ENCODE measurements around the gene GDAP1L1.

DNA sequence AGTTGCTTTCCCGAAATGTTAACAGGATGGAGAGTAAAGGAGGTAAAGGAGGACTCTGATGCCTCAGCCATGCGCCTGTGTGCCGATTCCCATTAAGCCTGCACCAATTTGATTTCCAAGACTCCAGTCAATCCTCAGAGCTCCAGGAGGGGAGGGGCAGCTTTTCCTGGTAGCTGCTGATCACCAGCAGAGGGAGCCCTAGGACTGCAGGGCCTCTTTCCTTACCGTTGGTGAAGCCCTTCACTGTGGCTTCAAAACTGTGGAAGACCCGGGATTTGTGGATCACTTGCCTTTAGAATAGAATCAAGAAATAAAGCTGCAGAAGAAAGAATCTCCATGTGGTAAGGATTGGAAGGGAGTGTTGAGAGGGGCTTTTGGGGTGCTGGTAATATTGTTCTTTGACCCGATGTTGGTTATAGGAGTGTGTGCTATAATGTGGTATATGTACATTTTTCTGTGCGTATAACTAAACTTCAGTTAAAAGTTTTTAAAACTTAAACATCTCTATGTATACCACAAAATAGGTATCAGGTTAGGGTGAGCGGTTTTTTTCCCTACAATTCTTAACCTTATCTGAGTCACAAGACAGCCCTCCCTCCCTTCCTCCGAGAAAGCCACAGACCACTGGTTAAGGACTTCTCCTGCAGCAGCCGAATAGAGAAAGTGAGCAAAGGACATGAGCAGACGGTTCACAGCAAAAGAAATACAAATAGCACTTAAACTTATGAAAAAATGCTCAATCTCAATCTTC lies 29.6 kb upstream of the GDAP1L1 start:
- TF ChIP-seq POLR2AphosphoS5 (IDR thresholded peaks at IDR 0.05; ENCODE audit: insufficient read depth in 1 of 2, low read depth in 1 of 2), result peak in 1 of 2 donors; percentile 55
- TF ChIP-seq, protein P1, sequence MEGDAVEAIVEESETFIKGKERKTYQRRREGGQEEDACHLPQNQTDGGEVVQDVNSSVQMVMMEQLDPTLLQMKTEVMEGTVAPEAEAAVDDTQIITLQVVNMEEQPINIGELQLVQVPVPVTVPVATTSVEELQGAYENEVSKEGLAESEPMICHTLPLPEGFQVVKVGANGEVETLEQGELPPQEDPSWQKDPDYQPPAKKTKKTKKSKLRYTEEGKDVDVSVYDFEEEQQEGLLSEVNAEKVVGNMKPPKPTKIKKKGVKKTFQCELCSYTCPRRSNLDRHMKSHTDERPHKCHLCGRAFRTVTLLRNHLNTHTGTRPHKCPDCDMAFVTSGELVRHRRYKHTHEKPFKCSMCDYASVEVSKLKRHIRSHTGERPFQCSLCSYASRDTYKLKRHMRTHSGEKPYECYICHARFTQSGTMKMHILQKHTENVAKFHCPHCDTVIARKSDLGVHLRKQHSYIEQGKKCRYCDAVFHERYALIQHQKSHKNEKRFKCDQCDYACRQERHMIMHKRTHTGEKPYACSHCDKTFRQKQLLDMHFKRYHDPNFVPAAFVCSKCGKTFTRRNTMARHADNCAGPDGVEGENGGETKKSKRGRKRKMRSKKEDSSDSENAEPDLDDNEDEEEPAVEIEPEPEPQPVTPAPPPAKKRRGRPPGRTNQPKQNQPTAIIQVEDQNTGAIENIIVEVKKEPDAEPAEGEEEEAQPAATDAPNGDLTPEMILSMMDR (IDR thresholded peaks at IDR 0.05), result peak; percentile 28 to 50 (median 41)

Data from vagina (tissue), 2 donors.